Liver (tissue), 9 donors: Measurements from ENCODE around the gene STK24. TPM values are rescaled to one million over a fixed set of nuclear protein-coding genes. Genes with fewer than 3 reads are reported as not detected.

Experiments
- DNase-seq: peaks from one replicate; pipeline ENCODE4 v3.0.0-alpha.2; 2017; ENCODE audit warnings: low spot score
- H3K27ac ChIP-seq, 2 donors: one replicate each; pipeline ENCODE4 v1.7.0; 2013; ENCODE audit warnings: inconsistent platforms in 2 of 2, low read length in 2 of 2, control low read depth in 1 of 2, low read depth in 1 of 2, mild to moderate bottlenecking in 1 of 2
- H3K27me3 ChIP-seq, 4 donors: one replicate each; pipeline versions ENCODE4 v1.6.1 to v1.7.0; 2013; ENCODE audit warnings: low read length in 3 of 4, inconsistent platforms in 1 of 4, mild to moderate bottlenecking in 1 of 4, moderate library complexity in 1 of 4; ENCODE audit not compliant: control insufficient read depth in 4 of 4, insufficient read depth in 4 of 4
- H3K36me3 ChIP-seq, 4 donors: one replicate each; pipeline versions ENCODE4 v1.6.1 to v1.7.0; 2013; ENCODE audit warnings: low read length in 3 of 4, mild to moderate bottlenecking in 3 of 4, low read depth in 1 of 4, moderate library complexity in 1 of 4; ENCODE audit not compliant: control insufficient read depth in 4 of 4, insufficient read depth in 3 of 4
- H3K4me1 ChIP-seq, 4 donors: one replicate each; pipeline versions ENCODE4 v1.6.1 to v1.7.0; 2013; ENCODE audit warnings: low read length in 3 of 4, mild to moderate bottlenecking in 3 of 4, moderate library complexity in 1 of 4; ENCODE audit not compliant: control insufficient read depth in 4 of 4, insufficient read depth in 4 of 4
- H3K4me3 ChIP-seq, 3 donors: one replicate each; pipeline versions ENCODE4 v1.6.1 to v1.7.0; 2013; ENCODE audit warnings: low read length in 3 of 3, control low read depth in 1 of 3, low read depth in 1 of 3, mild to moderate bottlenecking in 1 of 3
- H3K9ac ChIP-seq, 2 donors: one replicate each; pipeline ENCODE4 v1.7.0; 2013; ENCODE audit warnings: low read length in 2 of 2, mild to moderate bottlenecking in 2 of 2, moderate library complexity in 2 of 2, control low read depth in 1 of 2, low read depth in 1 of 2
- H3K9me3 ChIP-seq, 4 donors: one replicate each; pipeline versions ENCODE4 v1.6.1 to v1.7.0; 2013; ENCODE audit warnings: low read length in 3 of 4; ENCODE audit not compliant: control insufficient read depth in 4 of 4
- FOXA2 ChIP-seq: IDR thresholded peaks from 2 replicates; pipeline ENCODE4 v1.6.1; 2016; ENCODE audit warnings: antibody characterized with exemption
- GABPA ChIP-seq, 2 donors: IDR thresholded peaks in 1 of 2; conservative IDR thresholded peaks in 1 of 2; 2 replicates each; pipeline ENCODE4 v1.6.1; 2016; ENCODE audit warnings: antibody characterized with exemption in 2 of 2, mild to moderate bottlenecking in 1 of 2, moderate library complexity in 1 of 2
- HNF4G ChIP-seq: IDR thresholded peaks from 2 replicates; pipeline ENCODE4 v1.6.1; 2016; ENCODE audit warnings: antibody characterized with exemption
- TAF1 ChIP-seq: conservative IDR thresholded peaks from 2 replicates; pipeline ENCODE4 v1.6.1; 2016; ENCODE audit warnings: antibody characterized with exemption, mild to moderate bottlenecking
- YY1 ChIP-seq: IDR thresholded peaks from 2 replicates; pipeline ENCODE4 v1.6.1; 2016; ENCODE audit warnings: antibody characterized with exemption, mild to moderate bottlenecking
- WGBS: extraction: QIAGEN DNeasy Blood & Tissue Kit; methylation state at CpG from one replicate; pipeline ENCODE4 v1.1.7; 2013; 5-methylcytosine and 5-hydroxymethylcytosine counted together
- polyA plus RNA-seq, 2 donors: library from polyadenylated mRNA; stranded (reverse) in 1 of 2; unstranded in 1 of 2; fragments of 200-250 nt in 1 of 2; fragments of >200 nt in 1 of 2; fragmentation: Nextera tagmentation in 1 of 2; extraction: Ambion mirVana in 1 of 2; gene quantifications; one replicate each; pipeline versions ENCODE4 v1.2.1 to v1.2.3, GENCODE V29; 2013 to 2015
- total RNA-seq, 2 donors: library from RNA; depleted of rRNA; stranded (reverse); fragments of >200 nt; gene quantifications; one replicate each; pipeline ENCODE4 v1.2.3, GENCODE V29; 2014
- TF ChIP-seq, protein P1 (sequence below): IDR thresholded peaks from 2 replicates; pipeline ENCODE4 v1.6.1; 2016; ENCODE audit warnings: antibody characterized with exemption
- TF ChIP-seq, protein P2 (sequence below): IDR thresholded peaks from 2 replicates; pipeline ENCODE4 v1.6.1; 2016; ENCODE audit warnings: antibody characterized with exemption, mild to moderate bottlenecking
- TF ChIP-seq, protein P3 (sequence below): fragments of 150-350 bp; IDR thresholded peaks from 2 replicates; pipeline ENCODE4 v1.5.1; 2017; ENCODE audit warnings: improper control_type of control experiment, low read depth, low read length; ENCODE audit not compliant: missing input control
- TF ChIP-seq, protein P4 (sequence below): IDR thresholded peaks from 2 replicates; pipeline ENCODE4 v1.6.1; 2016; ENCODE audit warnings: antibody characterized with exemption
- donor health status: healthy.
- donor health status: healthy.
- donor health status: healthy.
- donor health status: healthy.
- donor health status: healthy.

The STK24 gene
- total and polyA plus RNA-seq, 4 donors: 6.4 to 43.3 (median 14.9) TPM

GRCh38 chr13:98429081-98429480 lies 147.8 kb downstream of the STK24 start:
- H3K9me3 ChIP-seq: no peaks in the 10 kb centered on the region
- TF ChIP-seq TAF1 (no peak), YY1 (no peak), HNF4G (no peak)
- TF ChIP-seq, protein P1, sequence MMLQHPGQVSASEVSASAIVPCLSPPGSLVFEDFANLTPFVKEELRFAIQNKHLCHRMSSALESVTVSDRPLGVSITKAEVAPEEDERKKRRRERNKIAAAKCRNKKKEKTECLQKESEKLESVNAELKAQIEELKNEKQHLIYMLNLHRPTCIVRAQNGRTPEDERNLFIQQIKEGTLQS: no peak
- no peak overlapping the region for H3K4me3 ChIP-seq
- H3K27ac ChIP-seq: no peak overlapping the region
- no peaks in the 10 kb centered on the region for H3K27me3 ChIP-seq
- DNase-seq: no peak
- WGBS: 80% methylated on average over 10 of the region's 10 CpGs
- peaks cover 0 to 7% (median 2%) of the 10 kb centered on the region in 4 donors for H3K4me1 ChIP-seq
- H3K36me3 ChIP-seq: peaks cover 0 to 43% (median 18%) of the 10 kb centered on the region in 4 donors
- no peak overlapping the region for H3K9ac ChIP-seq

DNA sequence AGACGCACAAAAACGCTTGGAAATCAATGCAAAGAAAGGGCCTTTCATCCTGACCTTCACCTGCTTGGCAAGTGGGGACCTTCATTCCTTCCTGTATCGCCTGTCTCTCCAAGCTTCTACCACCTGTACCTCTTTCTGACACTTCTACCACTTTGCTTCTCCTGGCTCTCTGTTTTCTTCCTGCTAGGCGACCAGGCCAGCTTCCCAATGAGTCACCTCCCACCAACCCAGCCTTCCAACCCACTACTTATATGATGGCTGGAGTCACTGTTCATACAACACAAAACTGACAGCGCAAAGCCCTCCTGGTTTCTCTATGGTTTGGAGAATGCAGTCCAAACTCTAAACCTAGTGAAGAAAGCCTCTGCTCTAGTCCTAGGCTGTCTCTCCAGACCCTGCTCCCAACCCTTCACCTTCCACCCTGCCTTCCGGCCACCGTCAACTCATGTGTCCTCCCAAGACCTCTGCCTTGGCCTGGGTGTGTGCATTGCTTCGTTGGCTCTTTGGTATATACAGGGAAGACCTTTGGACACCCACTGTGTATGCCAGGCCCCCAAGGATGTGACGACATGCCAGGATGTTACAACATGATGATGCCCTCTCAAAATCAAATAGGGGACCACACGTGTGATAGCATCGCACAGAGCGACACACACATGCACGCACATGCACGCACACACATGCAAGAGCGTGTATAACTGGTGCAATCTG lies 148.5 kb downstream of the STK24 start:
- TF ChIP-seq FOXA2: no peak
- no peak for TF ChIP-seq TAF1
- TF ChIP-seq, protein P2, sequence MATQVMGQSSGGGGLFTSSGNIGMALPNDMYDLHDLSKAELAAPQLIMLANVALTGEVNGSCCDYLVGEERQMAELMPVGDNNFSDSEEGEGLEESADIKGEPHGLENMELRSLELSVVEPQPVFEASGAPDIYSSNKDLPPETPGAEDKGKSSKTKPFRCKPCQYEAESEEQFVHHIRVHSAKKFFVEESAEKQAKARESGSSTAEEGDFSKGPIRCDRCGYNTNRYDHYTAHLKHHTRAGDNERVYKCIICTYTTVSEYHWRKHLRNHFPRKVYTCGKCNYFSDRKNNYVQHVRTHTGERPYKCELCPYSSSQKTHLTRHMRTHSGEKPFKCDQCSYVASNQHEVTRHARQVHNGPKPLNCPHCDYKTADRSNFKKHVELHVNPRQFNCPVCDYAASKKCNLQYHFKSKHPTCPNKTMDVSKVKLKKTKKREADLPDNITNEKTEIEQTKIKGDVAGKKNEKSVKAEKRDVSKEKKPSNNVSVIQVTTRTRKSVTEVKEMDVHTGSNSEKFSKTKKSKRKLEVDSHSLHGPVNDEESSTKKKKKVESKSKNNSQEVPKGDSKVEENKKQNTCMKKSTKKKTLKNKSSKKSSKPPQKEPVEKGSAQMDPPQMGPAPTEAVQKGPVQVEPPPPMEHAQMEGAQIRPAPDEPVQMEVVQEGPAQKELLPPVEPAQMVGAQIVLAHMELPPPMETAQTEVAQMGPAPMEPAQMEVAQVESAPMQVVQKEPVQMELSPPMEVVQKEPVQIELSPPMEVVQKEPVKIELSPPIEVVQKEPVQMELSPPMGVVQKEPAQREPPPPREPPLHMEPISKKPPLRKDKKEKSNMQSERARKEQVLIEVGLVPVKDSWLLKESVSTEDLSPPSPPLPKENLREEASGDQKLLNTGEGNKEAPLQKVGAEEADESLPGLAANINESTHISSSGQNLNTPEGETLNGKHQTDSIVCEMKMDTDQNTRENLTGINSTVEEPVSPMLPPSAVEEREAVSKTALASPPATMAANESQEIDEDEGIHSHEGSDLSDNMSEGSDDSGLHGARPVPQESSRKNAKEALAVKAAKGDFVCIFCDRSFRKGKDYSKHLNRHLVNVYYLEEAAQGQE: no peak
- TF ChIP-seq GABPA (IDR thresholded peaks at IDR 0.05 in 1 of 2, conservative IDR thresholded peaks at IDR 0.05 in 1 of 2): no peak
- TF ChIP-seq, protein P3, sequence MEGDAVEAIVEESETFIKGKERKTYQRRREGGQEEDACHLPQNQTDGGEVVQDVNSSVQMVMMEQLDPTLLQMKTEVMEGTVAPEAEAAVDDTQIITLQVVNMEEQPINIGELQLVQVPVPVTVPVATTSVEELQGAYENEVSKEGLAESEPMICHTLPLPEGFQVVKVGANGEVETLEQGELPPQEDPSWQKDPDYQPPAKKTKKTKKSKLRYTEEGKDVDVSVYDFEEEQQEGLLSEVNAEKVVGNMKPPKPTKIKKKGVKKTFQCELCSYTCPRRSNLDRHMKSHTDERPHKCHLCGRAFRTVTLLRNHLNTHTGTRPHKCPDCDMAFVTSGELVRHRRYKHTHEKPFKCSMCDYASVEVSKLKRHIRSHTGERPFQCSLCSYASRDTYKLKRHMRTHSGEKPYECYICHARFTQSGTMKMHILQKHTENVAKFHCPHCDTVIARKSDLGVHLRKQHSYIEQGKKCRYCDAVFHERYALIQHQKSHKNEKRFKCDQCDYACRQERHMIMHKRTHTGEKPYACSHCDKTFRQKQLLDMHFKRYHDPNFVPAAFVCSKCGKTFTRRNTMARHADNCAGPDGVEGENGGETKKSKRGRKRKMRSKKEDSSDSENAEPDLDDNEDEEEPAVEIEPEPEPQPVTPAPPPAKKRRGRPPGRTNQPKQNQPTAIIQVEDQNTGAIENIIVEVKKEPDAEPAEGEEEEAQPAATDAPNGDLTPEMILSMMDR: no peak
- TF ChIP-seq, protein P4, sequence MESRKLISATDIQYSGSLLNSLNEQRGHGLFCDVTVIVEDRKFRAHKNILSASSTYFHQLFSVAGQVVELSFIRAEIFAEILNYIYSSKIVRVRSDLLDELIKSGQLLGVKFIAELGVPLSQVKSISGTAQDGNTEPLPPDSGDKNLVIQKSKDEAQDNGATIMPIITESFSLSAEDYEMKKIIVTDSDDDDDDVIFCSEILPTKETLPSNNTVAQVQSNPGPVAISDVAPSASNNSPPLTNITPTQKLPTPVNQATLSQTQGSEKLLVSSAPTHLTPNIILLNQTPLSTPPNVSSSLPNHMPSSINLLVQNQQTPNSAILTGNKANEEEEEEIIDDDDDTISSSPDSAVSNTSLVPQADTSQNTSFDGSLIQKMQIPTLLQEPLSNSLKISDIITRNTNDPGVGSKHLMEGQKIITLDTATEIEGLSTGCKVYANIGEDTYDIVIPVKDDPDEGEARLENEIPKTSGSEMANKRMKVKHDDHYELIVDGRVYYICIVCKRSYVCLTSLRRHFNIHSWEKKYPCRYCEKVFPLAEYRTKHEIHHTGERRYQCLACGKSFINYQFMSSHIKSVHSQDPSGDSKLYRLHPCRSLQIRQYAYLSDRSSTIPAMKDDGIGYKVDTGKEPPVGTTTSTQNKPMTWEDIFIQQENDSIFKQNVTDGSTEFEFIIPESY: no peak
- TF ChIP-seq, protein P1: no peak
- WGBS: 81% methylated on average over 15 of the region's 15 CpGs
- Histone ChIP-seq H3K27me3 (no peaks in the 10 kb centered on the region), H3K36me3 (peaks cover 2 to 45% (median 18%) of the 10 kb centered on the region in 4 donors), H3K4me1 (peaks cover 0 to 7% (median 2%) of the 10 kb centered on the region in 4 donors), H3K9ac (no peak overlapping the region), H3K9me3 (no peaks in the 10 kb centered on the region), H3K4me3 (no peak overlapping the region), H3K27ac (no peak overlapping the region)
- DNase-seq: no peak
